HUES6 (cell line): ENCODE results near the gene HOOK2.
A peak's percentile ranks its signal among the peaks of the same experiment; 100 is the strongest.
"Not testable (repeated sequence)": the region's sequence is repeated elsewhere in the genome, so short reads cannot be mapped to it uniquely, and the experiment has no call there.

Source experiments
- H3K27ac ChIP-seq: 2 replicates; pipeline ENCODE4 v1.7.0; 2013; ENCODE audit warnings: low read depth, mild to moderate bottlenecking, low read length, inconsistent platforms
- H3K27me3 ChIP-seq: 2 replicates; pipeline ENCODE4 v1.6.1; 2013; ENCODE audit warnings: low read length; ENCODE audit not compliant: control insufficient read depth, insufficient read depth
- H3K36me3 ChIP-seq: 2 replicates; pipeline ENCODE4 v1.6.1; 2013; ENCODE audit warnings: low read length; ENCODE audit not compliant: control insufficient read depth, insufficient read depth
- H3K4me1 ChIP-seq: 2 replicates; pipeline ENCODE4 v1.6.1; 2013; ENCODE audit warnings: low read length; ENCODE audit not compliant: control insufficient read depth, insufficient read depth
- H3K4me3 ChIP-seq: 2 replicates; pipeline ENCODE4 v1.5.1; 2013; ENCODE audit warnings: low read depth, low read length
- H3K9ac ChIP-seq: one replicate; pipeline ENCODE4 v1.6.1; 2013; ENCODE audit warnings: mild to moderate bottlenecking, low read length
- H3K9me3 ChIP-seq: 2 replicates; pipeline ENCODE4 v1.6.1; 2013; ENCODE audit warnings: low read depth, low read length; ENCODE audit not compliant: control insufficient read depth, insufficient read depth

HOOK2 gene

GRCh38 chr19:12774588-12775555 lies at the start of gene HOOK2:
HOOK2 (minus strand) TSS chr19:12775552; CDS start chr19:12775449, 103 bp downstream.
- peak within 1 kb of the TSS; percentile 77 for H3K9ac ChIP-seq
- peaks cover 8% of the 10 kb centered on the region; the same call in 1 of the 2 replicates for H3K36me3 ChIP-seq
- no peaks in the 10 kb centered on the region; the same call in 1 of the 2 replicates for H3K27me3 ChIP-seq
- peak within 1 kb of the TSS; percentile 88 for H3K4me3 ChIP-seq
- H3K27ac ChIP-seq: peak within 1 kb of the TSS; percentile 64
- H3K4me1 ChIP-seq: peaks cover 25% of the 10 kb centered on the region
- no peaks in the 10 kb centered on the region for H3K9me3 ChIP-seq

- 0 out of 2 replicates have a peak, but pooled peaks cover 2% of the 10 kb centered on the region for H3K9me3 ChIP-seq
- H3K27ac ChIP-seq: no peak overlapping the region
- no peak overlapping the region for H3K9ac ChIP-seq
- H3K36me3 ChIP-seq: no peaks in the 10 kb centered on the region
- peaks cover 3% of the 10 kb centered on the region; the same call in 1 of the 2 replicates for H3K4me1 ChIP-seq
- H3K4me3 ChIP-seq: no peak overlapping the region
- no peaks in the 10 kb centered on the region for H3K27me3 ChIP-seq
Observed at GRCh38 chr19:12821761-12822160, 46.4 kb upstream of the HOOK2 start.

GRCh38 chr19:12817810-12818209 lies 42.5 kb upstream of the HOOK2 start:
- not testable (repeated sequence) for H3K27ac ChIP-seq, H3K9ac ChIP-seq, H3K27me3 ChIP-seq, H3K4me1 ChIP-seq, H3K9me3 ChIP-seq, H3K4me3 ChIP-seq
- H3K36me3 ChIP-seq: peaks cover 20% of the 10 kb centered on the region

GRCh38 chr19:12817188-12817587 lies 41.8 kb upstream of the HOOK2 start:
- H3K9me3 ChIP-seq, H3K4me1 ChIP-seq, H3K27me3 ChIP-seq, H3K4me3 ChIP-seq, H3K27ac ChIP-seq, H3K9ac ChIP-seq: not testable (repeated sequence)
- H3K36me3 ChIP-seq: peaks cover 24% of the 10 kb centered on the region

- Histone ChIP-seq H3K4me1 (no peaks in the 10 kb centered on the region), H3K9ac (no peak overlapping the region), H3K4me3 (no peak overlapping the region), H3K36me3 (peaks cover 39% of the 10 kb centered on the region), H3K9me3 (no peaks in the 10 kb centered on the region), H3K27me3 (no peaks in the 10 kb centered on the region), H3K27ac (no peak overlapping the region)
Observed at GRCh38 chr19:12815088-12815487, 39.7 kb upstream of the HOOK2 start.

- Histone ChIP-seq H3K27ac (peak within 1 kb of the TSS; percentile 44; the same call in 1 of the 2 replicates), H3K36me3 (peaks cover 32% of the 10 kb centered on the region), H3K4me1 (peaks cover 10% of the 10 kb centered on the region), H3K27me3 (peaks cover 6% of the 10 kb centered on the region), H3K9me3 (no peaks in the 10 kb centered on the region), H3K9ac (peak within 1 kb of the TSS; percentile 86), H3K4me3 (peak within 1 kb of the TSS; percentile 85)
Observed at GRCh38 chr19:12806242-12807081, 31.1 kb upstream of the HOOK2 start, which contains the start of gene RNASEH2A. RNASEH2A (plus strand) TSS chr19:12806584; CDS start chr19:12806674, 90 bp downstream.

GRCh38 chr19:12804051-12804450 lies 28.7 kb upstream of the HOOK2 start:
- no peak overlapping the region for H3K4me3 ChIP-seq
- peaks cover 17% of the 10 kb centered on the region for H3K4me1 ChIP-seq
- no peak overlapping the region for H3K9ac ChIP-seq
- peaks cover 32% of the 10 kb centered on the region for H3K36me3 ChIP-seq
- no peak overlapping the region for H3K27ac ChIP-seq
- no peaks in the 10 kb centered on the region for H3K9me3 ChIP-seq
- H3K27me3 ChIP-seq: peaks cover 6% of the 10 kb centered on the region

GRCh38 chr19:12802267-12803106 lies 27.1 kb upstream of the HOOK2 start:
- H3K9me3 ChIP-seq: no peaks in the 10 kb centered on the region
- peak overlapping the region; percentile 96 for H3K4me3 ChIP-seq
- peak overlapping the region; percentile 91 for H3K9ac ChIP-seq
- H3K36me3 ChIP-seq: peaks cover 27% of the 10 kb centered on the region
- peaks cover 6% of the 10 kb centered on the region for H3K27me3 ChIP-seq
- peaks cover 17% of the 10 kb centered on the region for H3K4me1 ChIP-seq
- no peak overlapping the region for H3K27ac ChIP-seq

- Histone ChIP-seq H3K27me3 (peaks cover 6% of the 10 kb centered on the region), H3K9ac (peak within 1 kb of the TSS; percentile 91), H3K36me3 (peaks cover 23% of the 10 kb centered on the region), H3K9me3 (no peaks in the 10 kb centered on the region), H3K4me3 (peak within 1 kb of the TSS; percentile 96), H3K4me1 (peaks cover 11% of the 10 kb centered on the region), H3K27ac (peak within 1 kb of the TSS; percentile 70; the same call in 1 of the 2 replicates)
Observed at GRCh38 chr19:12801466-12802266, 26.3 kb upstream of the HOOK2 start, which contains the start of the genes PRDX2 and THSD8. PRDX2 (minus strand) TSS chr19:12801800; CDS start chr19:12801261, 539 bp downstream. THSD8 (plus strand) TSS chr19:12802069; CDS start chr19:12802072, 3 bp downstream.
